ENCODE data around the gene ZNF586.
"Not testable (repeated sequence)": the region's sequence is repeated elsewhere in the genome, so short reads cannot be mapped to it uniquely, and the experiment has no call there.

ZNF586 gene

GRCh38 chr19:57769345-57770131, at the start of gene ZNF586:
ZNF586 (plus strand) TSS chr19:57769676; CDS start chr19:57769843, 167 bp downstream.
- DNase-seq (ENCODE audit: low read depth, low spot score): peak; percentile 71

GRCh38 chr19:57719901-57720519, 49.5 kb upstream of the ZNF586 start:
- DNase-seq (ENCODE audit: low read depth, low spot score): no peak

- no peak for DNase-seq (ENCODE audit: low read depth, low spot score)
Measured at GRCh38 chr19:57720878-57721277, 48.6 kb upstream of the ZNF586 start.

GRCh38 chr19:57738320-57738719, 31.2 kb upstream of the ZNF586 start:
- not testable (repeated sequence) for DNase-seq (ENCODE audit: low read depth, low spot score)

GRCh38 chr19:57738770-57739169, 30.7 kb upstream of the ZNF586 start:
- DNase-seq (ENCODE audit: low read depth, low spot score): not testable (repeated sequence)

GRCh38 chr19:57746580-57747471, 22.6 kb upstream of the ZNF586 start, which contains the start of gene ZNF776:
ZNF776 (plus strand) TSS chr19:57746815; CDS start chr19:57747059, 244 bp downstream.
- DNase-seq (ENCODE audit: low read depth, low spot score): peak; percentile 59

- no peak for DNase-seq (ENCODE audit: low read depth, low spot score)
Measured at GRCh38 chr19:57747472-57747807, 22.0 kb upstream of the ZNF586 start.

- DNase-seq (ENCODE audit: low read depth, low spot score): no peak
Measured at GRCh38 chr19:57748029-57748428, 21.4 kb upstream of the ZNF586 start.

- no peak for DNase-seq (ENCODE audit: low read depth, low spot score)
Measured at GRCh38 chr19:57754091-57754673, 15.3 kb upstream of the ZNF586 start.

GRCh38 chr19:57755031-57755430, 14.4 kb upstream of the ZNF586 start:
- DNase-seq (ENCODE audit: low read depth, low spot score): no peak

- no peak for DNase-seq (ENCODE audit: low read depth, low spot score)
Measured at GRCh38 chr19:57757941-57758340, 11.5 kb upstream of the ZNF586 start.

- no peak for DNase-seq (ENCODE audit: low read depth, low spot score)
Measured at GRCh38 chr19:57759096-57759495, 10.4 kb upstream of the ZNF586 start.

- DNase-seq (ENCODE audit: low read depth, low spot score): no peak
Measured at GRCh38 chr19:57771417-57771816, 1.9 kb downstream of the ZNF586 start.

GRCh38 chr19:57773488-57773887, 4.0 kb downstream of the ZNF586 start:
- DNase-seq (ENCODE audit: low read depth, low spot score): no peak

GRCh38 chr19:57776764-57777296, 7.4 kb downstream of the ZNF586 start:
- DNase-seq (ENCODE audit: low read depth, low spot score): no peak

- DNase-seq (ENCODE audit: low read depth, low spot score): no peak
Measured at GRCh38 chr19:57778336-57778735, 8.9 kb downstream of the ZNF586 start.

- no peak for DNase-seq (ENCODE audit: low read depth, low spot score)
Measured at GRCh38 chr19:57779220-57779845, 9.9 kb downstream of the ZNF586 start.

GRCh38 chr19:57786286-57786685, 16.8 kb downstream of the ZNF586 start:
- DNase-seq (ENCODE audit: low read depth, low spot score): no peak

GRCh38 chr19:57786906-57787305, 17.4 kb downstream of the ZNF586 start:
- no peak for DNase-seq (ENCODE audit: low read depth, low spot score)

- no peak for DNase-seq (ENCODE audit: low read depth, low spot score)
Measured at GRCh38 chr19:57788114-57788692, 18.7 kb downstream of the ZNF586 start.

GRCh38 chr19:57789288-57789687, 19.8 kb downstream of the ZNF586 start:
- no peak for DNase-seq (ENCODE audit: low read depth, low spot score)
